ENCODE results near the gene UGT1A9. TPM values are rescaled to one million over a fixed set of nuclear protein-coding genes. Genes with fewer than 3 reads are reported as not detected.

The UGT1A9 gene
- total RNA-seq, 4 donors from 2014 or later, result not detected

DNA sequence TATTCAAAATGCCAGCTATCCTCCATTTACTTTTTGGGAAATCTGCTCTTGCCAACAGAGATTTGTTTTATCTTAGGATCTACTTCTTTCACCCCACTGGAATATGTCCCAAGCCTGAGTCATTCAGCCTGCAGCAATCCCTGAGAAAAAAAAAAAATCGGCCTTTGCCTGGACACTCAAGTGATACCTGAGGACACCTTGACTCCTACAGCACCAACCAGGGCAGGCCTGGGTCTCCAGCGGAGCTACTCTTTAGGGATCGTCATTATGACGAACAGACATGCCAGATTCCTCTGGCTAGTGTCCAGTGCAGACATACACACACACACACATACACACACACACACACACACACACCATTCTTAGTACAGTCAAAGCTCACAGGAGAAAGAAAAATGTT is 18.7 kb downstream of the UGT1A9 start:
- TF ChIP-seq POLR2A (IDR thresholded peaks at IDR 0.05), result no peak
- TF ChIP-seq, protein P1, sequence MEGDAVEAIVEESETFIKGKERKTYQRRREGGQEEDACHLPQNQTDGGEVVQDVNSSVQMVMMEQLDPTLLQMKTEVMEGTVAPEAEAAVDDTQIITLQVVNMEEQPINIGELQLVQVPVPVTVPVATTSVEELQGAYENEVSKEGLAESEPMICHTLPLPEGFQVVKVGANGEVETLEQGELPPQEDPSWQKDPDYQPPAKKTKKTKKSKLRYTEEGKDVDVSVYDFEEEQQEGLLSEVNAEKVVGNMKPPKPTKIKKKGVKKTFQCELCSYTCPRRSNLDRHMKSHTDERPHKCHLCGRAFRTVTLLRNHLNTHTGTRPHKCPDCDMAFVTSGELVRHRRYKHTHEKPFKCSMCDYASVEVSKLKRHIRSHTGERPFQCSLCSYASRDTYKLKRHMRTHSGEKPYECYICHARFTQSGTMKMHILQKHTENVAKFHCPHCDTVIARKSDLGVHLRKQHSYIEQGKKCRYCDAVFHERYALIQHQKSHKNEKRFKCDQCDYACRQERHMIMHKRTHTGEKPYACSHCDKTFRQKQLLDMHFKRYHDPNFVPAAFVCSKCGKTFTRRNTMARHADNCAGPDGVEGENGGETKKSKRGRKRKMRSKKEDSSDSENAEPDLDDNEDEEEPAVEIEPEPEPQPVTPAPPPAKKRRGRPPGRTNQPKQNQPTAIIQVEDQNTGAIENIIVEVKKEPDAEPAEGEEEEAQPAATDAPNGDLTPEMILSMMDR (IDR thresholded peaks at IDR 0.05), result no peak
- no peak for TF ChIP-seq POLR2AphosphoS5 (IDR thresholded peaks at IDR 0.05)
- TF ChIP-seq EP300 (IDR thresholded peaks at IDR 0.05), result no peak
- Histone ChIP-seq H3K9me3 (no peaks in the 10 kb centered on the region), H3K27me3 (peaks cover 2% of the 10 kb centered on the region), H3K36me3 (no peaks in the 10 kb centered on the region), H3K4me3 (no peak overlapping the region), H3K27ac (no peak overlapping the region), H3K4me1 (peaks cover 8% of the 10 kb centered on the region)
- DNase-seq (ENCODE audit: low spot score in 2 of 2), result no peak
- 54% methylated on average over 4 of the region's 4 CpGs for WGBS

DNA sequence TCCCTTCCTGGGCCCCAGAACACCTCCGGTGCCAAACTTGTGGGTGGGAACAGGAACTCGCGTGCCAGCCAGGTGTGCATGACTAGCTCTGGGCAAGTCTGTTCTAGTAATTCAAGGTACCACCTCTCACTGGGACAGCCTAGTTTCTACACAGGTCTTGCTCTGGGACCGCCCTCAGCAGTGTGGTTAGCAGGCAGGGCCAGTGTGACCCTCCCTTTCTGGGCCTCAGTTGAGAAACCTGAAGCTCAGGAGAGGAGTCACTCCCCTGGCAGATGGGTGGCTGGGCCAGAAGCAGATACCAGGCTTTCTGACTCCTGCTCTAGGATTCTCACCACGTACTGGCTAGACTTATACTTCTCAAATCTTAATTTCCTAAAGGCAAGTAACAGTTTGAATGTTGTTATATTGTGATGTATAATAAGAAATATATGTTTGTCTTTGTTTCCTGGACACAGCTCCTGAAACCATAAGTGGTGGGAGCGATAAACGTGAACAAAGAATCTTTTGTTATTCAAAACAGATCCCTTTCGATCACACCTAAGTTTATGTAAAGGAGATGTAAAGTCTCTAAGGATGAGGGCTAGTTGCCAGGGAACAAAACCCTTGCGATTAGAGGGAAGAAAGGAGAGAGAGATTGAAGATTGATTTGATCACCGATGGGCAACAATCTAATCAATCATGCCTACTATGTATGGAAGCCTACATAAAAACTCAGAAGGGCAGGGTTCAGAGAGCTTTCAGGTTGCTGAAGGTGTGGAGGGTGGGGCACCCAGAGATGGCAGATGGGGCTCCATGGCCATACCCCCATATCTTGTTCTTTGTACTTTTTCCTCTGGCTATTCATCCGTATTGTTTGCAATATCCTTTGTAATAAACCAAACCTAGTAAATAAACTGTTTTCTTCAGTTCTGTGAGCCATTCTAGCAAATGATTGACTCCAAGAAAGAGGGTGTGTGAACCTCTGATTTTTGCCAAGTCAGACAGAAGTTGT is 20.0 kb downstream of the UGT1A9 start:
- Histone ChIP-seq H3K36me3 (no peaks in the 10 kb centered on the region), H3K27ac (peak overlapping the region; percentile 59), H3K4me1 (peaks cover 8% of the 10 kb centered on the region), H3K27me3 (peaks cover 2% of the 10 kb centered on the region), H3K4me3 (peak overlapping the region; percentile 20), H3K9me3 (no peaks in the 10 kb centered on the region)
- peak in 1 of 2 donors; percentile 61 for DNase-seq (ENCODE audit: low spot score in 2 of 2)
- WGBS, result 67% methylated on average over 11 of the region's 11 CpGs
- TF ChIP-seq EP300 (IDR thresholded peaks at IDR 0.05) (no peak), POLR2A (IDR thresholded peaks at IDR 0.05) (no peak), POLR2AphosphoS5 (IDR thresholded peaks at IDR 0.05) (peak in 1 of 3 donors; percentile 8)
- TF ChIP-seq, protein P1 (IDR thresholded peaks at IDR 0.05), result no peak

DNA sequence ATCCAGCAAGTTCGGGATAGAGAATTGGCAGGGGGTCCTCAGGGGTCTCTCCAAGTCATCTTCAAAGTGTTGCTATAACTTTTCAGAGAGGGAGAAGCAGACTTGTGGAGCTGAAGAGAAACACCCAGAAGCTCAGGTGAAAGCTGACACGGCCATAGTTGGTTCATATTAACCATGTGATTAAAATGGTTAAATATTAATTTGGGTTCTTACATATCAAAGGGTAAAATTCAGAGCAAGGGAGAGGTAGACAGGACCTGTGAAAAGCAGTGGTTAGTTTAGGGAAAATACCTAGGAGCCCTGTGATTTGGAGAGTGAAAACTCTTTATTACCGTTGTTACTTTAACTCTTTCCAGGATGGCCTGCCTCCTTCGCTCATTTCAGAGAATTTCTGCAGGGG is 20.9 kb downstream of the UGT1A9 start, which contains the start of gene UGT1A6:
UGT1A6 (plus strand) TSS at position 243 of the 400 bp plus-strand sequence; CDS start at position 358, 115 bp downstream.
- WGBS, result 76% methylated on average over 4 of the region's 4 CpGs
- H3K27ac ChIP-seq, result peak within 1 kb of the TSS; percentile 59
- peaks cover 8% of the 10 kb centered on the region for H3K4me1 ChIP-seq
- peak within 1 kb of the TSS; percentile 20 for H3K4me3 ChIP-seq
- H3K36me3 ChIP-seq, result no peaks in the 10 kb centered on the region
- no peaks in the 10 kb centered on the region for H3K27me3 ChIP-seq
- TF ChIP-seq POLR2AphosphoS5 (IDR thresholded peaks at IDR 0.05), result no peak
- no peak for TF ChIP-seq EP300 (IDR thresholded peaks at IDR 0.05)
- TF ChIP-seq, protein P1 (IDR thresholded peaks at IDR 0.05), result no peak
- TF ChIP-seq POLR2A (IDR thresholded peaks at IDR 0.05), result no peak
- H3K9me3 ChIP-seq, result no peaks in the 10 kb centered on the region
- DNase-seq (ENCODE audit: low spot score in 2 of 2), result no peak

DNA sequence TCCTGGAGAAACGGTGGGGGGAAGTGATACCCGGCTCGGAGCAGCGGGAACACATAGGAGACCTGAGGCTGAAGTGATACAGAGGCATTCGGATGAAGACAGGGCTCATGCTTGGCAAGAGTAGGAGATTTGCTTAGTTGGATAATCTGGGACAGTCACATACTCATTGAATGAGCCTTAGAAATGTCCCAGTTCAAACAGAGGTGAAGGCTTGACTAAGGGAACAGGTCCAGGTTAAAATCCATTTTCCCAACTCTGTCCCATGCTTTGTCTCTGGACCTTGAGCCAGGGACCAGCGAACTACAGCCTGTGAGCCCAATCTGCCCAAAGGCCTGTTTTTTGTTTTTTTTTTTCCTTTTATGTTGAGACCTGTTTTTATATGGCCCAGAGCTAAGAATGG is 22.3 kb downstream of the UGT1A9 start:
- Histone ChIP-seq H3K4me1 (peaks cover 12% of the 10 kb centered on the region), H3K4me3 (no peak overlapping the region), H3K36me3 (no peaks in the 10 kb centered on the region), H3K27ac (no peak overlapping the region), H3K27me3 (no peaks in the 10 kb centered on the region), H3K9me3 (no peaks in the 10 kb centered on the region)
- no peak for DNase-seq (ENCODE audit: low spot score in 2 of 2)
- 76% methylated on average over 6 of the region's 6 CpGs for WGBS
- TF ChIP-seq POLR2A (IDR thresholded peaks at IDR 0.05) (no peak), EP300 (IDR thresholded peaks at IDR 0.05) (no peak), POLR2AphosphoS5 (IDR thresholded peaks at IDR 0.05) (no peak)
- TF ChIP-seq, protein P1 (IDR thresholded peaks at IDR 0.05), result no peak

DNA sequence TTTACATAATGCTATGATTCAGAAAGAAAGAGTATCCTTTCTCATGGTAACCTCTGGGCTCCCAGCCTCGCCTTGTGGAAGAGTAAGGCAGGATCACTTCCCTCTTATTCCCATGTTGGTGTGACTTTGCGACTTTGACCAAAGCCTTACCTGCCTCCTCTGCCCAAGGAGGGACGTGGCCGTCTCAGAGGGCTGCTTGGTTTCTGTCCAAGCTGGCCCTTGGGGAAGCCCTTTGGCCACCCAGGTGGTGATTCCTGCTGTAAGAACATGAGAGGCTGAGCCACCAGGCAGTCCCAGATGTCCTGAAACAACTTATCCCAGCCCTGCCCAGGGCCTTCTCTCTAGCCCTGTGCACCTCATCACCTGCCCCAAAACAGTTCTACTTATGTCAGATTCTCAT is 27.0 kb downstream of the UGT1A9 start:
- H3K36me3 ChIP-seq, result no peaks in the 10 kb centered on the region
- H3K27ac ChIP-seq, result no peak overlapping the region
- H3K4me3 ChIP-seq, result no peak overlapping the region
- 83% methylated on average over 2 of the region's 4 CpGs for WGBS
- H3K27me3 ChIP-seq, result no peaks in the 10 kb centered on the region
- peaks cover 15% of the 10 kb centered on the region for H3K4me1 ChIP-seq
- no peak for DNase-seq (ENCODE audit: low spot score in 2 of 2)
- TF ChIP-seq POLR2AphosphoS5 (IDR thresholded peaks at IDR 0.05) (no peak), EP300 (IDR thresholded peaks at IDR 0.05) (no peak), POLR2A (IDR thresholded peaks at IDR 0.05) (no peak)
- TF ChIP-seq, protein P1 (IDR thresholded peaks at IDR 0.05), result no peak
- H3K9me3 ChIP-seq, result no peaks in the 10 kb centered on the region
